Breast epithelium (tissue), 3 donors: ENCODE results near the gene TBL2.

ENCODE experiments used
- CTCF ChIP-seq, 3 donors: fragments of 450-650 bp; IDR thresholded peaks; one replicate each; pipeline ENCODE4 v1.5.1; 2016 to 2017; ENCODE audit warnings: antibody characterized with exemption in 3 of 3, mild to moderate bottlenecking in 3 of 3, moderate library complexity in 3 of 3
- POLR2A ChIP-seq: fragments of 450-650 bp; IDR thresholded peaks from one replicate; pipeline ENCODE4 v1.6.1; 2016; ENCODE audit warnings: antibody characterized with exemption, mild to moderate bottlenecking, moderate library complexity
- POLR2AphosphoS5 ChIP-seq, 3 donors: sonication (generic); formaldehyde crosslinking; IDR thresholded peaks; one replicate each; pipeline ENCODE4 v1.6.1; 2017; ENCODE audit warnings: antibody characterized with exemption in 3 of 3

- no peak for TF ChIP-seq CTCF (IDR thresholded peaks at IDR 0.05)
- no peak for TF ChIP-seq POLR2AphosphoS5 (IDR thresholded peaks at IDR 0.05)
- no peak for TF ChIP-seq POLR2A
Measured at GRCh38 chr7:73570521-73570920, 7.9 kb downstream of the TBL2 start.
